HG02798 (cell line): ENCODE results near the gene NBAS.
A peak's percentile ranks its signal among the peaks of the same experiment; 100 is the strongest.

ENCODE experiments used
- ATAC-seq: cut with Tn5 transposase; IDR thresholded peaks from one replicate; pipeline ENCODE4 v1.9.1; 2021; ENCODE audit warnings: mild to moderate bottlenecking; ENCODE audit not compliant: unreplicated experiment, poor library complexity

The NBAS gene

DNA sequence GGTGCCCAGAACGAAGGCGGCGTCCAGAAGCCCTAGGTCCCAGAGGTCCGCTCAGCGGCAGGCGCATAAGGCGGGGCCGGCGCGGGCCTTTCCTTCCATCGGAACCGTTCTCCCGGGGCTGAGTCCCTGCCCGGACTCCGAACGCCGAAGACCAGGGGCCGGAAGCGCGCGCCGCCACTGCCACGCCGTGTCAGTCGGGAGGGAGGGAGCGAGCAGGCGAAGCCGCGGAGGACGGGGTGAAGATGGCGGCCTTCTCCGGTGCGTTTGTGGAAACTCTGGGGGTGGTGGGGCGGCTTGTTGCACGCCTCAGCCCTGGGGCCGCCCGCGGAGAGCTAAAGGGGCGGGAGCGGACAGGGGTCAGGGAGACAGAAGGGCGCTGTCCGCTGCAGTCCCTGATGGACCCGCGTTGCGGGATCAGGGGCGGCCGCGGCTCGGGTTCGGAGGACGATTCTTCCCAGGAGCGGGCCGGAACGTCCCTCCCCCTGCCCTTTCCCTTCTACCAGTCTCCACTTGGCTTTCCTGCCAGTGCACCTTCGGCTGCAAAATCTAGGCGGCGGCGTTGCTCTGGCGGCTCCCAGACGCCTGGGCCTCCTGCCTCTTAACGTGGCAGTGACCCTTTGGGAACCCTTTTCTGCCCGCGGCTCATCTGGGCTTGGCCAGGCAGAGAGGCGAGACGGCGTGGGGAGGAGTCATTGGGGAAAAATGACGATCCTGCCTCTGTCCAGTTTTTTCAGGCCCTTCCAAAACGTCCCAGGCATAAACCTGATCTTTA lies 30.7 kb upstream of the NBAS start, which contains the start of gene DDX1:
Gene DDX1, plus strand, starts transcription at position 177 of the 772 bp plus-strand sequence. Its CDS starts 66 bp downstream, at position 243.
- peak; percentile 95 for ATAC-seq

DNA sequence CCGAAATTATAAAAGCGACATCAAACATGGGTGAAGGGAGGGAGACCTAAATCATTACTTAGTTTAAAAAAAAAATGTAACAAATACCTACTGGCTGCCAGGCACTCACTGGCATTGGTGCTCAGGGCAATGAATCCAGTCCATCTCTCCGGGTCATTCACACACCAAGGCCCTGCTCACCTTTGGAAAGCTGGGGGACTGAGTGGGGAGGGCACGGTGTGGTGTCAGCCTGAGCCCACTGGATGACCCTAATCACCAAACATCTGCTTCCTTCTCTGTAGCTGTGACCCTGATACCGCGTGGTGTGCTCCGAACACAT lies 30.2 kb upstream of the NBAS start:
- ATAC-seq, result no peak

DNA sequence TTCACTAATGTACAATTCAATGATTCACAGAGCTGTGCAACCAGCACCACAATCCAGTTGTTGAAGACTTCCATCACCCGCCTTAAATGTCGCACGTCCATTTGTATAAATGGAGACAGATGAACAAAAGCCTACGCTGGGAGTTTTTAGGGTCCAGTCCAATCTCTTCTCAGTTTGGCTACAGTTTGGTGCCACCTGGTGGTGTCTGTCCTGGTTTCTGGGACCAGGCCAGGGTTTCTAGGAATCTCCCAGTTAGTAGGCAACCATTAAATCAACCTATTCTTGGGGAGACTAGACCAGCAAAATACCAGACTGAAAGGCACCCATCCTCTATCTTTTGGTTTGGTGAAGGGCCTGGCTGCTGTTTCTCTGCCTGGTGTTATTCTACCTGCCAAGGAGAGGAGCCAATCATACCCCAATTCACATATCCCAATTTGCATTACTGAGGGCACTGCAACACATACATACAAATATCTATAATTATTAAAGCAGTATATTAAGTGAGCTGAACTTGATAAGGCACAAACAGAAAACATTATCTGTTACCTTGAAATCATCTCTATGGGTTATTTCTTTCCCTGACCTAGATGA lies 27.3 kb upstream of the NBAS start:
- no peak for ATAC-seq

DNA sequence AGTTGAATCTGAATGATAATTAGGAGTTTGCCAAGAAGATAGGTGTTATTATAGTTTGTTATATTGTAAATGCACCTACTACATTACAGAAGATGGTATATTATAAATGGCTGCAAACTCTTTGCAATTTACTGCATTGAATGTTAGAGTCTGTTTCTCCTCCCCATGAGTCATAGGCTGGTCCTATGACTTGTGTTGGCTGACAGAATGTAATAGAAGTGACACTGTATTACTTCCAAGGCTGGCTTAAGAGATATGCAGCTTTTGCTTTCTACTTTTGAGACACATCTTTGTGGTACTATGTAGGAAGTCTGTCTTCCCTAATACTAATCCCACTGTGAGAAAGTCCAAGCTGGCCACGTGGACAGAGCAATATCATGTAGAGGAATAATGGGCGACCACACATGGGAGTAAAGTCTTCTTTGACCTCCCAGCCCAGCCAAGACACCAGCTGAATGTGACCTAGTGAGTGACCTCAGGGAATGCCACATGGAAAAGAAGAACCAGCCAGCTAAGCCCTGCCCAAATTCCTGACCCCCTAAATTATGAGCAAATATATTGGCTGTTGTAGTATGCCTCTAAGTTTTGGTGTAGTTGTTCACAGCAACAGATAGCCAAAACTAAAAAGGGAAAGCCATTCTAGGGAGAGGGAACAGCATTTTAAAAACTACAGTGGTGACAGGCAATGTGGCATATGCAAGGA lies 23.8 kb upstream of the NBAS start:
- ATAC-seq, result no peak

DNA sequence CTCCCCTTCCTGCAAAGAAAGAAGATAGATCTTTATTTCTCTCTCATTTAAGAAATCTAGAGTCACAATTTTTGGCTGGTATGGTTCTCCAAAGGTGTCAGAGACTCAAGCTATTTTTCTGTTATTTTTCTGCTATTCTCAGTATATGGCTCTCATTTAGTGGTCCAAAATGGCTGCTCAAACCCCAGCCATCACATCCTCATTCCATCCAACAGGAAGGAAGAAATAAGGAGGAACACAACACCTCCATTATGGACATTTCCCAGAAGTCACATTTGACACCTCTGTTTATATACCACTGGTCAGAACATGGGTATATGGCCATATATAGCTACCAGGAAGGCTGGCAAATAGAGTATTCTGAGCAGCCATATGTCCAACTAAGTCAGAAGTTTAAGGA lies 23.2 kb upstream of the NBAS start:
- ATAC-seq, result no peak

DNA sequence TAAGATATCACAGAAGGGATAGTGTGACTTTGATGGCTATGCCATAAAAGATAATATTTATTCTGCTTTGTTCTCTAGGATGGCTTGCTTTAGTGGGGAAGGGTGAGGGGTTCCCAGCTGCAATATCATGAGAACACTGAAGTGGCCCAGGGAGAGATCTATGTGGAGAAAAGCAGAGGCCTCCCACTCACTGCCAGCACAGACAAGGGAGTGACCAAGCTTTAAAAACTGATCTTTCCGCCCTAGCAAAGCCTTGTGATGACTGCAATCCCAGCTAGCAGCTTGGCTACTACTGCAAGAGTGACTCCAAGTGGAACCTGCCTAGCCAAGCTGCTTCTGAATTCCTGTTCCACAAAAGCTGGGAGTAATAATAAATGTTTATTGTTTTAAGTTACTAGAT lies 22.7 kb upstream of the NBAS start:
- no peak for ATAC-seq

- ATAC-seq, result no peak
These were observed 21.7 kb upstream of the NBAS start for GRCh38 chr2:15582710-15583357.

- ATAC-seq, result no peak
These were observed 19.3 kb upstream of the NBAS start for GRCh38 chr2:15580451-15580850.

- no peak for ATAC-seq
These were observed 18.5 kb upstream of the NBAS start for GRCh38 chr2:15579641-15580040.

- ATAC-seq, result peak; percentile 96
These were observed 16.1 kb upstream of the NBAS start for GRCh38 chr2:15577071-15577735.

DNA sequence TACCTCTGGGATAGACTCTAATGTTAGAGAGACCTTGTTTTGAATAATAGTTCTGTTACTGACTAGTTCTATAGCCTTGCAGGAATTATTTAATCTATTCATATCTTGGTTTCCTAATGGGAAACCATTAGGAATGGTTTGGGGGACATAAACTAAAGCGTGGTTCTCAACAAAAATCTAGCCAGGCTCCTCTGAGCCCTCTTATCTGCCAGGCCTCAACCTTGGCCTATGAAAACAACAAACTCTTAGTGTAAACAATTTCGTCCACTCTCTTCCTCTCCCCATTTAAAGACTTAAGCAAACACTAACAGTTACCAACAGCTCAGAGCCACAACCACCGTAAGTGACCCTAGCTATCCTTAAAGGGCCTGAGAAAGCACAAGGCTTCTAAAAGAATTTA lies 10.6 kb upstream of the NBAS start:
- no peak for ATAC-seq

DNA sequence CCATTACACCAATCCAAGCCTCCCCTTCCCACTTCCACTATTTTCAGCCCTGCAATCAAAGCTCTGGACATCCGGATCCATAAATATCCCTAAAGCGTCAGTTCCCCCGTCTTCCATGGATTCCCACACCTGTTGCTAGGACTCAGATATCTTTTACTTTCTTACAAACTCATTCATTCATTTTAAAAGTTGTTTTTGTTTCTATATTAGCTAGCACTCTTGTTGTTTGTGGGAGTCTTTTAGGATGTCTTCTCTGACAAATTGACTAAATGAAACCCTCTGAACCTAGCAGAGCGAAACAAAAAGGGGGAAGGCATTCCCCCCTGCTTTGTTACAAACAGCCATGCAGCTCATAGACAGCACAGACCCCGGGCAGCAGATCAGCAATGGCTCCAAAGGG lies 9.0 kb upstream of the NBAS start:
- no peak for ATAC-seq

DNA sequence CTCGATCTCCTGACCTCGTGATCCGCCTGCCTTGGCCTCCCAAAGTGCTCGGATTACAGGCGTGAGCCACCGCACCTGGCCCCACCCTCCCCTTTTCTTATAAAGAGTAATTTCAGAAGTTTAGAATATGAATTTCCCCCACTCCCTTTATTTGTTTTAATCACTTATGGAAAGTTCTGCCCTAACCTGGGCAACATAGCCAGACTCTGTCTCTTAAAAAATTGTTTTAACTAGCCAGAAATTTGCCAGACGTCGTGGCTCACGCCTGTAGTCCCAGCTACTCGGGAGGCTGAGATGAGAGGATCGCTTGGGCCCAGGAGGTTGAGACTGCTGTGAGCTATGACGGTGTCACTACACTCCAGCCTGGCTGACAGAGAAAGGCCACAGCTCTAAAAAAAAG lies 7.7 kb upstream of the NBAS start:
- ATAC-seq, result no peak

GRCh38 chr2:15566912-15567311 lies 5.8 kb upstream of the NBAS start:
- ATAC-seq, result no peak

DNA sequence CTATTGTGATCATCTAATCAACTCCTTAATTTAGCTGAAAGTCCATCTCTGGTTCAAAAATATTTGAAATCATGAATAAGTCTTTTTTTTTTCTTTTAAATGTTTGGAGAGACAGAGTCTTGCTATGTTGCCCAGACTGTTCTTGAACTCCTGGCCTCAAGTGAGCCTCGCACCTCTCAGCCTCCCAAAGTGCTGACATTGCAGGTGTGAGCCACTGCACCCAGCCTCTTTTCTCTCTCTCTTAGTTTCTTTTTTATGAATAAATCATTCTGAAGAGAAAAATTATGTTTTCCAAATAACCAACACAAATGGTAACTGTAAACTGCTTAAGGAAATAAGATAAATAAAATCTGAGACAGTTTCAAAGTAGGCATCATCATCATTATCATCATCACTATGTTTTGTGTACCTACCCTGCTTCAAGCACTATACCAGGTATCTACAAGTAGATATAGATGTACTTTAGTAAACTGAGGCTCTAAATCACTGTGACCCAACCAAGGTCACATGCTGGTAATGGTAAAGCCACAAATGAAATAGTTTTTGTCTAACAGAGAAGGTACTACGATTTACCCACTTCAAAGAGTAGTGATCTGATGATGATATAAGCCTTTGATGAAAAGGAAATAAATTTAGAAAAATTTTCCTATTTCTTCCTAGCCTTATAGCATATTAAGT lies 5.0 kb upstream of the NBAS start:
- ATAC-seq, result no peak

DNA sequence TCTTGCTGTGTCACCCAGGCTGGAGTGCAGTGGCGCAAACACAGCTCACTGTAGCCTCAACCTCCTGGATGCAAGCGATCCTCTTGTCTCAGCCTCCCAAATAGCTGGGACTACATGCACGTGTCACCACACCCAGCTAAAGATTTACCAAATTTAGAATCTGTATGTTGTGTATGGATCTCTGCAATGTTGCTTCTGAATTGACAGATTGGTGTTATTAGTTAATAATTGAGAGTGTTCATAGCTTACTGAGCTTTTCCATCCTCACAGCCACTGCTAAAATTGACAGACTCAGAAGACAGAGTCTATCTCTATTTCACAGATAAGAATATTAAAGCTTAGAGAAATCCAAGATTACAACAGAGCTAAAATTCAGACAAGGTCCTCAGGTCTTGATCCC lies 4.3 kb upstream of the NBAS start:
- no peak for ATAC-seq

DNA sequence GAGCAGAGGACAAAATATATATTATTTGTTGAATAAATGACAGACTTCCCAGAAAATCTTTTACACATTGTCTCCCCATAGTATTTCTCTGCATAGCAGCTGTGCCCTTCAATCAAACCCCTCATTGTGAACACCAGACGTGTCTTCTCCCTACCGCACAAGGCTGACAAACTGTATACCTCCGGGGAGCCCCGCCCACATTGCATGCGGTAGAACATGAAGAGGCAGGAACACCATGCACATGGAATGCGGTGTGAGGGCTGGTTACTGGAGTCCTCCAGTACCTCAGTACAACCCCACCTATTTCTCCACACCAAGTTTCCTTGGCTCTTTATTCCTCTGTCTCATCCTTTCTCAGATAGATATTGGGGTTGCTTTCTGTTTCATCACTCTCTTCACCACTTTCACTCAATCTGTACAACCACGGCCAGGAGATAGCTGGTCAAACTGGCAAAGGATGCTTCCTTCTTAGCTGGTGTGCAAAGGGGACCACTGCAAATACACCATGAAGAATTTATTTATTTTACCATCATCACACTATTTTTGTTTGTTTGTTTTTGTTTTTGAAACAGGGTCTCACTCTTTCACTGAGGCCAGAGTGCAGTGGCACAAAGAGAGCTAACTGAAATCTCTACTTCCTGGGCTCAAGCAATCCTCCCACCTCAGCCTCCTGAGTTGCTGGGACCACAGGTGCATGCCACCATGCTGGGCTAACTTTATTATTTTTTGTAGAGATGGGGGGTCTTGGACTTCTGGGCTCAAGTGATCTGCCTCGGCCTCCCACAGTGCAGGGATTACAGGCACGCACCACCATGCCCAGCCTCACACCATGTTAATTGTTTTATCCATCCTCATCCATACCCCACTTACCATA lies 2.3 kb upstream of the NBAS start:
- ATAC-seq, result no peak

GRCh38 chr2:15562354-15563031 lies 1.4 kb upstream of the NBAS start:
- no peak for ATAC-seq
